GM12878 (cell line): ENCODE measurements around the gene OSBPL3. TPM values are rescaled to one million over a fixed set of nuclear protein-coding genes. Genes with fewer than 3 reads are reported as not detected.

Experiments used
- ATAC-seq: fragments of 200-7000 bp; cut with Tn5 transposase; 3 replicates; pipeline ENCODE4 v1.9.1; 2020; ENCODE audit warnings: mild to moderate bottlenecking, moderate library complexity
- BruUV-seq: library from RNA; stranded (reverse); fragments of 400-500 nt; replicated peaks from 2 replicates; lab custom pipeline; 2021; lab: Mats Ljungman, UMichigan
- CTCF ChIA-PET: fragments of 300-600 bp; sonication (Branson Sonifier 250); formaldehyde crosslinking; extraction: SDS; loops from one replicate; lab custom pipeline; 2021; ENCODE audit warnings: inconsistent platforms; lab: Yijun Ruan, JAX
- POLR2A ChIA-PET: fragments of 350-600 bp; formaldehyde crosslinking; extraction: SDS; loops from one replicate; lab custom pipeline; 2021; ENCODE audit warnings: inconsistent platforms; lab: Charles Lee
- RAD21 ChIA-PET: fragments of 300-600 bp; sonication (Branson Sonifier 250); formaldehyde crosslinking; loops from one replicate; lab custom pipeline; 2023; ENCODE audit warnings: antibody characterized with exemption; ENCODE audit not compliant: unreplicated experiment; lab: Charles Lee
- SMC1A ChIA-PET: fragments of 300-600 bp; sonication (Branson Sonifier 250); formaldehyde crosslinking; loops from one replicate; lab custom pipeline; 2023; ENCODE audit not compliant: unreplicated experiment, uncharacterized antibody; lab: Charles Lee
- DNase-seq: peaks from one replicate; pipeline ENCODE4 v3.0.0-alpha.2; 2011; ENCODE audit warnings: low read depth, low spot score
- FAIRE-seq: peaks from 3 replicates; lab custom pipeline; 2011; peaks lifted over from hg19 to GRCh38; lab: Jason Lieb, UNC
- H2AFZ ChIP-seq: 2 replicates; pipeline ENCODE4 v1.6.0; 2011; ENCODE audit warnings: low read depth, low read length, control low read depth; ENCODE audit not compliant: control insufficient read depth
- H3K27ac ChIP-seq: 2 replicates; pipeline ENCODE4 v1.5.1; 2011; ENCODE audit warnings: control low read depth; ENCODE audit not compliant: control insufficient read depth, insufficient read depth
- H3K27me3 ChIP-seq, 2 experiments: replicated peaks in 1 of 2; 2 replicates each; pipeline versions ENCODE4 v1.6.0 to v1.6.1; 2011; ENCODE audit warnings: low read length in 1 of 2; ENCODE audit not compliant: control insufficient read depth in 2 of 2, insufficient read depth in 2 of 2
- H3K36me3 ChIP-seq, 2 experiments: 2 replicates each; pipeline ENCODE4 v1.5.1; 2011; ENCODE audit warnings: low read length in 1 of 2; ENCODE audit not compliant: control insufficient read depth in 2 of 2, insufficient read depth in 2 of 2
- H3K4me1 ChIP-seq: 2 replicates; pipeline ENCODE4 v1.6.1; 2011; ENCODE audit warnings: mild to moderate bottlenecking, low read length, moderate library complexity, mixed read lengths; ENCODE audit not compliant: control insufficient read depth, insufficient read depth
- H3K4me2 ChIP-seq: 2 replicates; pipeline ENCODE4 v1.6.0; 2011; ENCODE audit warnings: control low read depth; ENCODE audit not compliant: control insufficient read depth, insufficient read depth
- H3K4me3 ChIP-seq: fragments of 200-600 bp; sonication (generic); 2 replicates; pipeline ENCODE4 v1.5.1; 2016
- H3K79me2 ChIP-seq: 2 replicates; pipeline ENCODE4 v1.6.0; 2011; ENCODE audit warnings: low read length; ENCODE audit not compliant: control insufficient read depth, insufficient read depth
- H3K9ac ChIP-seq: 2 replicates; pipeline ENCODE4 v1.8.0; 2011; ENCODE audit warnings: low read length, control low read depth, mixed read lengths; ENCODE audit not compliant: control insufficient read depth, insufficient read depth
- H3K9me3 ChIP-seq: replicated peaks from 3 replicates; pipeline ENCODE4 v1.5.1; 2011; ENCODE audit warnings: mild to moderate bottlenecking, low read length; ENCODE audit not compliant: control insufficient read depth, insufficient read depth
- H4K20me1 ChIP-seq: 2 replicates; pipeline ENCODE4 v1.6.0; 2011; ENCODE audit not compliant: control insufficient read depth, insufficient read depth
- CREB1 ChIP-seq: IDR thresholded peaks from 2 replicates; pipeline ENCODE4 v1.6.1; 2012; ENCODE audit warnings: low read depth, mild to moderate bottlenecking, inconsistent platforms
- EED ChIP-seq: sonication (generic); IDR thresholded peaks from 2 replicates; pipeline ENCODE4 v1.6.1; 2016; ENCODE audit warnings: antibody characterized with exemption, low read depth
- EGR1 ChIP-seq, 2 experiments: IDR thresholded peaks; 1 replicate in 1 of 2; 2 replicates in 1 of 2; pipeline ENCODE4 v1.6.1; 2011 to 2012; ENCODE audit warnings: low read depth in 2 of 2, low read length in 2 of 2, borderline replicate concordance in 1 of 2, mild to moderate bottlenecking in 1 of 2, moderate library complexity in 1 of 2
- IKZF1 ChIP-seq: fragments of 450-650 bp; conservative IDR thresholded peaks from 2 replicates; pipeline ENCODE4 v1.6.1; 2017; ENCODE audit warnings: antibody characterized with exemption, mild to moderate bottlenecking
- IKZF2 ChIP-seq, 2 experiments: fragments of 450-650 bp; IDR thresholded peaks; 2 replicates each; pipeline ENCODE4 v1.6.1; 2017; ENCODE audit warnings: mild to moderate bottlenecking in 2 of 2, moderate library complexity in 2 of 2
- NFYB ChIP-seq: IDR thresholded peaks from 2 replicates; pipeline ENCODE4 v1.6.1; 2011; ENCODE audit warnings: low read depth, mild to moderate bottlenecking, low read length, improper control_type of control experiment, moderate library complexity; ENCODE audit not compliant: insufficient read depth
- SMAD5 ChIP-seq: IDR thresholded peaks from 2 replicates; pipeline ENCODE4 v1.6.1; 2016; ENCODE audit warnings: antibody characterized with exemption, low read depth
- TARDBP ChIP-seq: IDR thresholded peaks from 2 replicates; pipeline ENCODE4 v1.6.1; 2016; ENCODE audit warnings: borderline replicate concordance
- YY1 ChIP-seq: IDR thresholded peaks from 2 replicates; pipeline ENCODE4 v1.6.1; 2011; ENCODE audit warnings: low read depth, mild to moderate bottlenecking, low read length
- WGBS: methylation state at CpG from one replicate; pipeline ENCODE4 v1.1.6; 2016; ENCODE audit warnings: low lambda C conversion rate; ENCODE audit not compliant: insufficient replicate concordance, insufficient coverage; ENCODE audit errors: missing lambda C conversion rate; 5-methylcytosine and 5-hydroxymethylcytosine counted together
- in situ Hi-C: fragments of 300-500 bp; cut with MboI; formaldehyde crosslinking; loops from 9 replicates; pipeline ENCODE4 v1.14.3; 2018; ENCODE audit warnings: mixed read lengths
- intact Hi-C: fragments of 100-400 bp; cut with micrococcal nuclease; formaldehyde crosslinking; loops from one replicate; pipeline ENCODE4 v1.14.2; 2022; ENCODE audit not compliant: unreplicated experiment
- polyA plus RNA-seq, 11 experiments: library from polyadenylated mRNA; depleted of rRNA in 4 of 11; unstranded in 6 of 11; stranded (reverse) in 5 of 11; fragments of >200 nt; fragmentation: Nextera tagmentation in 4 of 11; fragmentation: Illumina TruSeq in 1 of 11; extraction: Ambion mirVana in 4 of 11; extraction: Trizol in 1 of 11; gene quantifications; 1 replicate in 1 of 11; 2 replicates in 10 of 11; pipeline versions ENCODE4 v1.2.1 to v1.2.3, GENCODE V29; 2011 to 2016; ENCODE audit warnings: inconsistent platforms in 2 of 11, missing spikeins in 2 of 11, low read depth in 1 of 11
- total RNA-seq, 4 experiments: library from RNA; depleted of rRNA in 3 of 4; stranded (reverse); fragments of >200 nt in 3 of 4; fragmentation: Illumina TruSeq in 1 of 4; extraction: Trizol in 1 of 4; gene quantifications; 2 replicates each; pipeline versions ENCODE4 v1.2.1 to v1.2.3, GENCODE V29; 2013 to 2021

Gene OSBPL3
- total and polyA plus RNA-seq, 10 of the 15 experiments (the other 5 are each of a cell fraction or from before 2014, with no cell fraction given) = 6.1 to 46.6 (median 27.0) TPM

DNA sequence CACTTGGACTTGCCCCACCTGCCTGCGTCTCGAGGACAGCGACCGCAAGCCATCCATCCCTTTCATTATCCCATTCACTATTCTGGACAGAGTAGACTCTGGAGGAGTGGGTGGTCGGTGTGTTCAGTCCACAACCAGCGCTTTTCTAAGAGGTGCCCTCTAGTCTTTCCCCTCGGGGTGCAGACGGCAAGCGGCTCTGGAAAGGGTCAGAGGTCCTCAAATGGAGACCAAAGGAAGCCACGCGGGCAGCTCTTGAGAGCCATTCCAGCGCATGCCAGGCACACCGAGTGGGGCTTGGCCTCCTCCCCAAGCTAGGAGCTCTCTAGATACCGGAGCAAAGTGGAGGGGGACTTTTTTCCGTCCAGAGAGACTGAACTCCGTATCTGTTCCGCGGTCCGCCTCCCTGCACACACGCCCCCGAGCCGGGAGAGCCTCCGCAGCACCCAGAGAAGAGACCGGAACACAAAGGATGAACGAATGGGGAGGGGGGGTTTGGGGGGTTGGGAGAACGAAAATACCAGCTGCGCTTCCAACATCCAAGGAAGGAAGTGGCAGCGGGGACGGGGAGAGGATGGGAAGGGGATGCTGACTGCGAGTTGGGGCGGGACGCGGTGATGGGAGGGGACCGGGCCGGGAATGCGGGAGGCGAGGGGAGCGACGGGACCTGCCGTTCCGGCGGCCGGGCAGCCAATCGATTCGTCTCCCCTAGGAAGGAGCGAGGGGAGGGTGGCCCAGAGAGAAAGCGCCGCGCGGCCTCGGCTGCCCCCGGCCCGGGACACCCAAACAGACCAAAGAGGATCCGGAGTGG, 223.2 kb downstream of the OSBPL3 start:
- SMC1A ChIA-PET = interaction anchor here (0.9 to 3.0 kb wide), 8 partner anchors 12 to 350 kb away, joined by 3 to 21 read pairs (median 4); no protein-coding TSS in a partner anchor
- peak overlapping the region; percentile 98 for H3K4me2 ChIP-seq
- in situ Hi-C loops = no loop called here

More for the DNA sequence above, 223.2 kb downstream of the OSBPL3 start:
- Histone ChIP-seq H4K20me1 (no peaks in the 10 kb centered on the region), H3K4me1 (peaks cover 40% of the 10 kb centered on the region), H3K36me3 (no peaks in the 10 kb centered on the region; a peak in 1 of 4 replicates), H3K9me3 (peaks cover 2% of the 10 kb centered on the region), H3K9ac (peak overlapping the region; percentile 75), H3K79me2 (peaks cover 50% of the 10 kb centered on the region), H3K27me3 (no peaks in the 10 kb centered on the region), H3K4me3 (peak overlapping the region; percentile 88), H3K27ac (peak overlapping the region; percentile 93), H2AFZ (peak overlapping the region; percentile 56)
- POLR2A ChIA-PET = no interaction called here
- intact Hi-C loops = loop anchor here (5.0 kb wide), 1 partner anchor 226 kb away; the partner anchor contains the start of gene OSBPL3
- no TSS peak for BruUV-seq
- FAIRE-seq = no peak
- no peak for DNase-seq
- WGBS = 10% methylated on average over 41 of the region's 54 CpGs
- TF ChIP-seq NFYB (0 out of 2 replicates have a peak, but pooled peaks have one; percentile 8), EGR1 (IDR thresholded peaks at IDR 0.05; ENCODE audit: borderline replicate concordance in 1 of 2, low read depth in 2 of 2, low read length in 2 of 2) (peak in 1 of 2 experiments; percentile 44; a peak in 1 of 3 replicates), IKZF2 (IDR thresholded peaks at IDR 0.05) (peak in 1 of 2 experiments; percentile 18; a peak in 1 of 4 replicates), CREB1 (0 out of 2 replicates have a peak, but pooled peaks have one; percentile 35), YY1 (peak; percentile 13; the same call in 1 of the 2 replicates), SMAD5 (no peak), IKZF1 (peak; percentile 41; the same call in 1 of the 2 replicates), TARDBP (no peak), EED (0 out of 2 replicates have a peak, but pooled peaks have one; percentile 49)
- RAD21 ChIA-PET = interaction anchor here (1.0 to 1.4 kb wide), 4 partner anchors 37 to 56 kb away, joined by 3 to 4 read pairs (median 4); no protein-coding TSS in a partner anchor
- CTCF ChIA-PET = interaction anchor here (1.2 kb wide), 1 partner anchor 10 kb away, joined by 4 read pairs; no protein-coding TSS in a partner anchor
- peak; percentile 24 for ATAC-seq
